ENCODE data around the gene SGCA.

The SGCA gene

GRCh38 chr17:50183421-50183994 lies 17.7 kb downstream of the SGCA start:
- DNase-seq = no peak

GRCh38 chr17:50184064-50184463 lies 18.3 kb downstream of the SGCA start:
- no peak for DNase-seq

- no peak for DNase-seq
Observed at GRCh38 chr17:50184611-50185398, 19.0 kb downstream of the SGCA start.

DNA sequence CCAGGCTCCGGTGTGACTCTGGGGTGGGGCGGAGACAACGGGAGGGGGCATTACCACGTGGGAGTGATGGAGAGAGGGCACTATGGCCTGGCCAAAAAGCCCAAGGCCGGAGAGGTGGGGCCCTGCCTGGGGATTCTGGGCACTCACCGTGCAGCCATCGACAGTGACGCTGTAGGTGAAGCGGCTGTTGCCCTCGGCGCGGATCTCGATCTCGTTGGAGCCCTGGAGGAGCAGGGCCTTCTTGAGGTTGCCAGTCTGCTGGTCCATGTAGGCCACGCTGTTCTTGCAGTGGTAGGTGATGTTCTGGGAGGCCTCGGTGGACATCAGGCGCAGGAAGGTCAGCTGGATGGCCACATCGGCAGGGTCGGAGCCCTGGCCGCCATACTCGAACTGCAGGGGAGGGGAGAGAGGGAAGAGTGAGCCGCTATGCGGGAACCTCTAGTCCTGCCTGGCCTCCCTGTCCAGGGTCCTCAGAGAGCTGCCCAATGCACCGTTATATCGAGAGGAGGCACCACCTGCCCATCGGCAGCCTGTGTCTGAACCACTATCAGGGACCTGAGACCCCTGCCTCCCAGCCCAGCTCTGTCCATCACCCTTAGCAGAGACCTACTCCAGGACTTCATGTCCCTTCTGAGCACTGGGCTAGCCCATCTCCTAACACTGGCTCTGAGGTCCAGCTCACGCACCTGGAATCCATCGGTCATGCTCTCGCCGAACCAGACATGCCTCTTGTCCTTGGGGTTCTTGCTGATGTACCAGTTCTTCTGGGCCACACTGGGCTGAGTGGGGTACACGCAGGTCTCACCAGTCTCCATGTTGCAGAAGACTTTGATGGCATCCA lies 20.0 kb downstream of the SGCA start:
- no peak for DNase-seq

DNA sequence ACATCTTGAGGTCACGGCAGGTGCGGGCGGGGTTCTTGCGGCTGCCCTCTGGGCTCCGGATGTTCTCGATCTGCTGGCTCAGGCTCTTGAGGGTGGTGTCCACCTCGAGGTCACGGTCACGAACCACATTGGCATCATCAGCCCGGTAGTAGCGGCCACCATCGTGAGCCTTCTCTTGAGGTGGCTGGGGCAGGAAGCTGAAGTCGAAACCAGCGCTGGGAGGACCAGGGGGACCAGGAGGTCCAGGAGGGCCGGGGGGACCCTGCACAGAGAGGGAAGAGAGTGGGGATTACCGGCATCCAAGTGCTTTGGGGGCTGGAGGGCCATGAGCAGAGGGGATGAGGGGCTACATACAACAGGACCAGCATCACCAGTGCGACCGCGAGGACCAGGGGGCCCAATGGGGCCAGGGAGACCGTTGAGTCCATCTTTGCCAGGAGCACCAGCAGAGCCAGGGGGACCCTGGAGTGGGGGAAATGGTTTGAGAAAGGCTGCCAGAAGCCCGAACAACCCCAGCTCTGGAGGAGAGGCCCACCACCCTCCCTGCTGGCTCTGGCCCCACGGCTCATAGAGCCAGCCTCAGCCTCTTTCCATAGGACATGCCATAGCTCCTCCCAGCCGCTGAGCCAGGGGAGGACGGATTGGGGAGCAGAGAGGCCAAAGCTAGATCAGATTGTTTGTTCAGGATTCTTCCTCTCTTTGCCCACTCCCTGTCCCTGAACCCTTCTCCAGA lies 21.0 kb downstream of the SGCA start:
- DNase-seq = no peak

GRCh38 chr17:50187394-50187725 lies 21.6 kb downstream of the SGCA start:
- no peak for DNase-seq

DNA sequence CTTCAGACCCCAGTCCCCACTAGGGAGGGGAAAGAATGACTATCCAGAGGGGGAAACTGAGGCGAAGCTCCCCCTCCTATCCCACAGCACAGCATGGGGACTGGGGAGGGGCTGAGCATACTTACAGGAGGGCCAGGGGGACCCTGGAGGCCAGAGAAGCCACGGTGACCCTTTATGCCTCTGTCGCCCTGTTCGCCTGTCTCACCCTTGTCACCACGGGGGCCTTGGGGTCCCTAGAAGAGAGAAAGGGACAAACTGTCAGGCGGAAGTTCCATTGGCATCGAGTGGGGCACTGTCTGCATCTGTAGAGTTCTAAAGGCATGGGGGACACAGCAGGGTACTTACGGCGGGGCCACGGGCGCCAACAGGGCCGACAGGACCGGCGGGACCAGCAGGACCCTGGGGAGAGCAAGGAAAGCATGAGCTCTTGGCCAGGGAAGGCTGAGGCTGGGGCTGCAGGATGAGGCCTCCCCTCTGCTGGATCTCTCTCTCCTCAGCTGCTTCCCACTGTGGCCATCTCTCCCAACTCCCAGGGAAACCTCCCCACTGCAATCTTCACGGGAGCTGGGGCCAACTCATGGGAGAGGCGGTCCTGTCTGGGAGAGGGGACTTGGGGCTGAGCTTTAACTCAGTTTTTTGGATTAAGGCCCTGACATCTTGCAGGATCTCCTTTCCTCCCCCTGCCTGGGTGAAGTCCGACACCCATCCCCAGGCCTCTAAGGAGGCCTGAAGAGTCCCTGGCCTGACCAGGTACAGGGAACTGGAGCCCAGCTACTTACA lies 22.1 kb downstream of the SGCA start:
- no peak for DNase-seq

DNA sequence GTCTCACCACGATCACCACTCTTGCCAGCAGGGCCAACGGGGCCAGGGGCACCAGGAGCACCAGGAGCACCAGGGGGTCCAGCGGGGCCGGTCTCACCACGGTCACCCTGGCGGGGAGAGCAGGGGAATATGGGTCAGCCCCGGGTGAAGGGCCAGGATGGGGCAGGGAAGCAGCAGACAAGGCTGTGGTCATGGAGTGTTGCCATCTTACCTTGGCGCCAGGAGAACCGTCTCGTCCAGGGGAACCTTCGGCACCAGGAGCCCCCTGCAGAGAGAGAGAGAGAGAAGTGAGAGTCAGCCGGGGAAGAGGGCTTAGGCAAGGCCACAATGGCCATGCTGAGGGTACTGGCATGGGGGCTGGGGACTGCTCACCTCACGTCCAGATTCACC lies 22.7 kb downstream of the SGCA start:
- DNase-seq = no peak

- DNase-seq = no peak
Observed at GRCh38 chr17:50188921-50189549, 23.2 kb downstream of the SGCA start.

GRCh38 chr17:50189550-50190292 lies 23.9 kb downstream of the SGCA start:
- DNase-seq = no peak

GRCh38 chr17:50190293-50190602 lies 24.4 kb downstream of the SGCA start:
- DNase-seq = no peak

DNA sequence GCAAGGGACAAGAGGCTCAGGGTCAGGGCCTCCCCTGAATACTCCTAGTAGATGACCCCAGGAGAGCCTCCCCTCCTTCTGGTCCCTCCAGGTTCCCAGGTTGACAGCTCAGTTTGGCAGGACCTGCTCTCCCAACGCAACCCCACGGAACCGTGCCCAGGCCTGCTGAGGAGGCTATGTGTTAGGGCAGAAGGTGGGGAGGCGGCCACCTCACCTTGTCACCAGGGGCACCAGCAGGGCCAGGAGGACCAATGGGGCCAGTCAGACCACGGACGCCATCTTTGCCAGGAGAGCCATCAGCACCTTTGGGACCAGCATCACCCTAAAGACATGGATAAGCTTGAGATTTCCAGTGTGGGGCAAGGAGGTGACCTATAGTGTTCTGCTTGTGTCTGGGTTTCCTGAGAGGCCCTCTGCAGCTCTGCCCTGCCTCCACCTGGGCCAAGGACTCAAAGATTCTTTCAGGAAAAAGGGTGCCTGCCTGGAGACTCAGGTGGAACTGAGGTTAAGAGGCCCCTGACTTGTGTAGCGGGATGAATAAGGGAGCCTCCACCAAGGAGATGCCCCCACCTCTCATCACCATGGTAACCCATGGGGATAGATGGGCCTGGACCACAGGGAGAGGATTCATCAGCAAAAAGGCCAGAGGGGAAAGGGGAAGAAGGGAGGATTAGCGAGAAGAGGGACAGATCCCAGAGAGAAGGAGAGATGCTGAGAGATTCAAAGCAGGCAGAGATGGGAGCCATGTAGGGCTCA lies 25.0 kb downstream of the SGCA start:
- no peak for DNase-seq

DNA sequence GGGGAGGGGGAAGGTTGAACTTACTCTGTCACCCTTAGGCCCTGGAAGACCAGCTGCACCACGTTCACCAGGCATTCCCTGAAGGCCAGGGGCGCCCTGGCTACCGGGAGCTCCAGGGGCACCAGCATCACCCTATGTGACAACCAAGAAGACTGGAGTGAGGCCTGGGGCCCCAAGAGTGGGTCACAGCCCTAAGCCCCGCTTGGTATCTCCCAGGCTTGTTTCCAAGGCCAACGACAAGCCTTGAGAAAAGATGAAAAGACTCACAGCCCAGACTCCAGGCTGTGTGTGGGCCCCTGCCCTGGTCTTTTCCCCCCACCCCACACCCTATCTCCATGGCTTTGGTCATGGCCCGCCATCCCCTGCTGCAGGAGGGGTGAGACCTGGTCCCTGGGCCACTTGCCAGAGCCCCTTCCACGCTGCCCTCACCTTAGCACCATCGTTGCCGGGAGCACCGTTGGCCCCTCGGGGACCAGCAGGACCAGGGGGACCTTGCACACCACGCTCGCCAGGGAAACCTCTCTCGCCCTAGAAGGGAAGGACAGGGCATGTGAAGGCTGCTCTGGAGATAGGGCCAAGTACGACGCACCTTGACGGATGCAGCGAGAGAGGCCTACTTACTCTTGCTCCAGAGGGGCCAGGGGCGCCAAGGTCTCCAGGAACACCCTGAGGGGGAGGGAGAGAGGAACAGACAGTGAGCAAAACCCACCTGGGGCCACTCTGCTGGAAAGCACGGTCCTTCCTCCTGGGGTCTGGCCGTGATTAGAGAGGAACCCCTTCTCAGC lies 25.7 kb downstream of the SGCA start:
- DNase-seq = no peak

DNA sequence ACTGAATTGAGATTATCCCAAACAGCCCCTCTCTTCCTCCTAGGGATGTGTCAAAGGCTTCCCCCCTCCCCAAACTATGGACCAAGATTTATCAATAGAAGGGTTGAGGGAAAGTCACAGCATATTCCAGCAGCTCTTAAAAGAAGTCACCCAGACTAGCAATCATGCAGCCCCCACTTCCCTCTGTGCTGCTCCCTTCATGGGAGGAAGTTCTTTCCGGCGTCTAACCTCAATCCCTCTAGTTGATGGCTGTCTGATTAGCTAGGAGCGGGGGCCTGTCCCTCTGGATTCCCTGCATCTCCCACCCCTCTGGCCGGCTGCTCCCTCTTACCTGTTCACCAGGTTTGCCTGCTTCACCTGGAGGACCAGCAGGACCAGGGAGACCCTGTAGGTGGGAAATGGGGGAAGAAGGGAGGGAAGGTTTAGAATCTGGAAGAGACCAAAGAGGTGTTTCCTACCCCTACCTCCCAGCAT lies 26.4 kb downstream of the SGCA start:
- no peak for DNase-seq

DNA sequence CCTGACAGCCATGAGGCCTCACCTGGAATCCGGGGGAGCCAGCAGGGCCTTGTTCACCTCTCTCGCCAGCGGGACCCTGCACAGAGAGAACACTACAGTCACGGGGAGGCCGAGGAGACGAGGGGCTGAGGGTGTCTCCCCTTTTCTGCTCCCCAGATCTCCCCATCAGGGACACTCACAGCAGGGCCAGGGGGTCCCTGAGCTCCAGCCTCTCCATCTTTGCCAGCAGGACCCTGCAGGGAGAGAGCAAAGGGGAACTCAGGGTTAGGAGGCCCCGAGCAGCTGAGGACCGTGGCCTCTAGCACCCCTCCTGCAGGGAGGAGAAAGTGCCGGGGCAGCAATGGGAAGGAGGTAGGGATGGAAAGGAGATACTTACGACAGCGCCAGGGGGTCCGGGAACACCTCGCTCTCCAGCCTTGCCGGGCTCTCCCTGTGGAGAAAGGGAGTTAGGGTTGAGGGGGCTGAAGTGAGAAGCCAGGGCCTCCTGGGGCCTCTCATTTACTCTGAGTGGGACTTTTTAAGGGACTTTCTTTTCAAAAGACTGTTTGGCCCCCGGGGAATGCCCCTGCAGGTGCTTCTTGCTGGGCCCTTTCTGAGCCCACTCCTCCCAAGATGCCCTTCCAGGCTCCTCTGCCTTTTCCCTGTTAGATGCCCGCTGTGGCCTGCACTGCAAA lies 26.9 kb downstream of the SGCA start:
- DNase-seq = no peak

- DNase-seq = no peak
Observed at GRCh38 chr17:50194140-50194933, 28.5 kb downstream of the SGCA start.

- DNase-seq = no peak
Observed at GRCh38 chr17:50194934-50195865, 29.4 kb downstream of the SGCA start.
